Epithelial cell of proximal tubule (primary cell): ENCODE measurements around the gene CADPS. TPM values are rescaled to one million over a fixed set of nuclear protein-coding genes. Genes with fewer than 3 reads are reported as not detected.

ENCODE experiments used
- DNase-seq: peaks from one replicate; pipeline ENCODE4 v3.0.0-alpha.2; 2011; ENCODE audit warnings: low read depth
- H3K4me3 ChIP-seq: 2 replicates; pipeline ENCODE4 v1.5.1; 2011; ENCODE audit warnings: low read depth, mild to moderate bottlenecking, low read length
- CTCF ChIP-seq: conservative IDR thresholded peaks from 2 replicates; pipeline ENCODE4 v1.5.1; 2012; ENCODE audit warnings: low read depth, mild to moderate bottlenecking, low read length
- total RNA-seq: library from RNA; depleted of rRNA; stranded (reverse); fragments of >200 nt; gene quantifications from 2 replicates; pipeline ENCODE4 v1.2.3, GENCODE V29; 2015

CADPS gene
- total RNA-seq, 1 donor from 2014 or later = not detected

- no peak overlapping the region for H3K4me3 ChIP-seq
- DNase-seq = no peak
- TF ChIP-seq CTCF = no peak
Measured at GRCh38 chr3:62803276-62803675, 71.9 kb downstream of the CADPS start.

GRCh38 chr3:62798000-62798399, 77.2 kb downstream of the CADPS start:
- H3K4me3 ChIP-seq = no peak overlapping the region
- TF ChIP-seq CTCF = no peak
- no peak for DNase-seq

- TF ChIP-seq CTCF = no peak
- DNase-seq = no peak
- no peak overlapping the region for H3K4me3 ChIP-seq
Measured at GRCh38 chr3:62797132-62797531, 78.1 kb downstream of the CADPS start.

GRCh38 chr3:62795978-62796657, 79.1 kb downstream of the CADPS start:
- no peak overlapping the region for H3K4me3 ChIP-seq
- no peak for DNase-seq
- no peak for TF ChIP-seq CTCF

- no peak overlapping the region for H3K4me3 ChIP-seq
- DNase-seq = no peak
- no peak for TF ChIP-seq CTCF
Measured at GRCh38 chr3:62793946-62794345, 81.3 kb downstream of the CADPS start.

- no peak for TF ChIP-seq CTCF
- no peak for DNase-seq
- no peak overlapping the region for H3K4me3 ChIP-seq
Measured at GRCh38 chr3:62785384-62785783, 89.8 kb downstream of the CADPS start.

GRCh38 chr3:62781121-62781520, 94.1 kb downstream of the CADPS start:
- DNase-seq = no peak
- TF ChIP-seq CTCF = no peak

More at GRCh38 chr3:62781121-62781520, 94.1 kb downstream of the CADPS start:
- no peak overlapping the region for H3K4me3 ChIP-seq
